OCI-LY1 (cell line): ENCODE results near the gene SLC5A5.

Experiments
- EZH2 ChIP-seq: fragments of 200-600 bp; sonication (generic), shearing (Covaris generic); IDR thresholded peaks from 2 replicates; pipeline ENCODE4 v1.8.0; 2017; ENCODE audit warnings: borderline replicate concordance, mixed run types, mild to moderate bottlenecking, antibody characterized with exemption, low read length, moderate library complexity, mixed read lengths
- TF ChIP-seq, protein P1 (sequence below): fragments of 200-600 bp; sonication (generic), shearing (Covaris generic); IDR thresholded peaks from 2 replicates; pipeline ENCODE4 v1.5.1; 2017; ENCODE audit warnings: mild to moderate bottlenecking, antibody characterized with exemption, low read length, moderate library complexity, mixed read lengths

GRCh38 chr19:17835182-17836006 is 36.4 kb upstream of the SLC5A5 start:
- TF ChIP-seq, protein P1, sequence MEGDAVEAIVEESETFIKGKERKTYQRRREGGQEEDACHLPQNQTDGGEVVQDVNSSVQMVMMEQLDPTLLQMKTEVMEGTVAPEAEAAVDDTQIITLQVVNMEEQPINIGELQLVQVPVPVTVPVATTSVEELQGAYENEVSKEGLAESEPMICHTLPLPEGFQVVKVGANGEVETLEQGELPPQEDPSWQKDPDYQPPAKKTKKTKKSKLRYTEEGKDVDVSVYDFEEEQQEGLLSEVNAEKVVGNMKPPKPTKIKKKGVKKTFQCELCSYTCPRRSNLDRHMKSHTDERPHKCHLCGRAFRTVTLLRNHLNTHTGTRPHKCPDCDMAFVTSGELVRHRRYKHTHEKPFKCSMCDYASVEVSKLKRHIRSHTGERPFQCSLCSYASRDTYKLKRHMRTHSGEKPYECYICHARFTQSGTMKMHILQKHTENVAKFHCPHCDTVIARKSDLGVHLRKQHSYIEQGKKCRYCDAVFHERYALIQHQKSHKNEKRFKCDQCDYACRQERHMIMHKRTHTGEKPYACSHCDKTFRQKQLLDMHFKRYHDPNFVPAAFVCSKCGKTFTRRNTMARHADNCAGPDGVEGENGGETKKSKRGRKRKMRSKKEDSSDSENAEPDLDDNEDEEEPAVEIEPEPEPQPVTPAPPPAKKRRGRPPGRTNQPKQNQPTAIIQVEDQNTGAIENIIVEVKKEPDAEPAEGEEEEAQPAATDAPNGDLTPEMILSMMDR: no peak
- no peak for TF ChIP-seq EZH2
